ENCODE data around the gene BCAS1. TPM values are rescaled to one million over a fixed set of nuclear protein-coding genes. Genes with fewer than 3 reads are reported as not detected.

The BCAS1 gene
- total RNA-seq, 1 donor from 2014 or later = 0.32 TPM

- peaks cover 2% of the 10 kb centered on the region for H3K4me1 Mint-ChIP-seq (ENCODE audit: low read depth, unreplicated experiment)
- H3K27me3 Mint-ChIP-seq (ENCODE audit: unreplicated experiment) = peaks cover 4% of the 10 kb centered on the region
- DNase-seq = no peak
- H3K27ac Mint-ChIP-seq (ENCODE audit: unreplicated experiment) = no peak overlapping the region
- no peak overlapping the region for H3K4me3 Mint-ChIP-seq (ENCODE audit: unreplicated experiment)
- TF ChIP-seq, protein P1, sequence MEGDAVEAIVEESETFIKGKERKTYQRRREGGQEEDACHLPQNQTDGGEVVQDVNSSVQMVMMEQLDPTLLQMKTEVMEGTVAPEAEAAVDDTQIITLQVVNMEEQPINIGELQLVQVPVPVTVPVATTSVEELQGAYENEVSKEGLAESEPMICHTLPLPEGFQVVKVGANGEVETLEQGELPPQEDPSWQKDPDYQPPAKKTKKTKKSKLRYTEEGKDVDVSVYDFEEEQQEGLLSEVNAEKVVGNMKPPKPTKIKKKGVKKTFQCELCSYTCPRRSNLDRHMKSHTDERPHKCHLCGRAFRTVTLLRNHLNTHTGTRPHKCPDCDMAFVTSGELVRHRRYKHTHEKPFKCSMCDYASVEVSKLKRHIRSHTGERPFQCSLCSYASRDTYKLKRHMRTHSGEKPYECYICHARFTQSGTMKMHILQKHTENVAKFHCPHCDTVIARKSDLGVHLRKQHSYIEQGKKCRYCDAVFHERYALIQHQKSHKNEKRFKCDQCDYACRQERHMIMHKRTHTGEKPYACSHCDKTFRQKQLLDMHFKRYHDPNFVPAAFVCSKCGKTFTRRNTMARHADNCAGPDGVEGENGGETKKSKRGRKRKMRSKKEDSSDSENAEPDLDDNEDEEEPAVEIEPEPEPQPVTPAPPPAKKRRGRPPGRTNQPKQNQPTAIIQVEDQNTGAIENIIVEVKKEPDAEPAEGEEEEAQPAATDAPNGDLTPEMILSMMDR (IDR thresholded peaks at IDR 0.05; ENCODE audit: partially characterized antibody, unreplicated experiment) = no peak
- H3K36me3 Mint-ChIP-seq (ENCODE audit: unreplicated experiment) = peaks cover 34% of the 10 kb centered on the region
- H3K9me3 Mint-ChIP-seq (ENCODE audit: unreplicated experiment) = peaks cover 6% of the 10 kb centered on the region
Observed at GRCh38 chr20:53996584-53997486, 73.6 kb downstream of the BCAS1 start.

GRCh38 chr20:53995949-53996348 is 74.4 kb downstream of the BCAS1 start:
- H3K36me3 Mint-ChIP-seq (ENCODE audit: unreplicated experiment) = peaks cover 25% of the 10 kb centered on the region
- H3K27me3 Mint-ChIP-seq (ENCODE audit: unreplicated experiment) = peaks cover 4% of the 10 kb centered on the region
- TF ChIP-seq, protein P1 (IDR thresholded peaks at IDR 0.05; ENCODE audit: partially characterized antibody, unreplicated experiment) = no peak
- H3K4me3 Mint-ChIP-seq (ENCODE audit: unreplicated experiment) = no peak overlapping the region
- DNase-seq = no peak
- H3K27ac Mint-ChIP-seq (ENCODE audit: unreplicated experiment) = no peak overlapping the region
- H3K4me1 Mint-ChIP-seq (ENCODE audit: low read depth, unreplicated experiment) = peaks cover 2% of the 10 kb centered on the region
- H3K9me3 Mint-ChIP-seq (ENCODE audit: unreplicated experiment) = peaks cover 6% of the 10 kb centered on the region

- H3K27me3 Mint-ChIP-seq (ENCODE audit: unreplicated experiment) = peaks cover 4% of the 10 kb centered on the region
- TF ChIP-seq, protein P1 (IDR thresholded peaks at IDR 0.05; ENCODE audit: partially characterized antibody, unreplicated experiment) = no peak
- H3K4me3 Mint-ChIP-seq (ENCODE audit: unreplicated experiment) = no peak overlapping the region
- peaks cover 14% of the 10 kb centered on the region for H3K36me3 Mint-ChIP-seq (ENCODE audit: unreplicated experiment)
- H3K27ac Mint-ChIP-seq (ENCODE audit: unreplicated experiment) = no peak overlapping the region
- DNase-seq = no peak
- H3K9me3 Mint-ChIP-seq (ENCODE audit: unreplicated experiment) = no peaks in the 10 kb centered on the region
- H3K4me1 Mint-ChIP-seq (ENCODE audit: low read depth, unreplicated experiment) = peaks cover 2% of the 10 kb centered on the region
Observed at GRCh38 chr20:53994088-53994487, 76.3 kb downstream of the BCAS1 start.

DNA sequence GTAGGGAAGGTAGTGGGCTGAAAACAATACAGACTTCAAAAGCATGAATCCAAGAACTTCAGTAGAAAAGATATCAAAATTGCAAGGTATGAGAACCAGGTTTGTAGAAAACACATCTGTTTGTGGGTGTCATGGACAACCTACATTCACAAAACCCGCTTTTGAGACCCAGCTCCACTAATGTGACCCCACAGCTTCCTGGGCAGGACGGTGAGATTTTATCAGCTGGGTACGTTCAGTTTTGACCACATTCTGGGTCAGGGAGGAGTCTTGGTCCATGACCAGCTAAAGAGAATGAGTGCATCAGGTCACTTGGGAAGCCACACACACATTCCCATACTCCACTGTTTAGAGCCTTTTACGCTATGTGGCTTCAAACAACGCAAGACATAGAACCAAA is 77.1 kb downstream of the BCAS1 start:
- H3K27me3 Mint-ChIP-seq (ENCODE audit: unreplicated experiment) = peaks cover 4% of the 10 kb centered on the region
- H3K27ac Mint-ChIP-seq (ENCODE audit: unreplicated experiment) = no peak overlapping the region
- peaks cover 14% of the 10 kb centered on the region for H3K36me3 Mint-ChIP-seq (ENCODE audit: unreplicated experiment)
- no peak for DNase-seq
- TF ChIP-seq, protein P1 (IDR thresholded peaks at IDR 0.05; ENCODE audit: partially characterized antibody, unreplicated experiment) = no peak
- peaks cover 2% of the 10 kb centered on the region for H3K4me1 Mint-ChIP-seq (ENCODE audit: low read depth, unreplicated experiment)
- H3K9me3 Mint-ChIP-seq (ENCODE audit: unreplicated experiment) = no peaks in the 10 kb centered on the region
- H3K4me3 Mint-ChIP-seq (ENCODE audit: unreplicated experiment) = no peak overlapping the region

DNA sequence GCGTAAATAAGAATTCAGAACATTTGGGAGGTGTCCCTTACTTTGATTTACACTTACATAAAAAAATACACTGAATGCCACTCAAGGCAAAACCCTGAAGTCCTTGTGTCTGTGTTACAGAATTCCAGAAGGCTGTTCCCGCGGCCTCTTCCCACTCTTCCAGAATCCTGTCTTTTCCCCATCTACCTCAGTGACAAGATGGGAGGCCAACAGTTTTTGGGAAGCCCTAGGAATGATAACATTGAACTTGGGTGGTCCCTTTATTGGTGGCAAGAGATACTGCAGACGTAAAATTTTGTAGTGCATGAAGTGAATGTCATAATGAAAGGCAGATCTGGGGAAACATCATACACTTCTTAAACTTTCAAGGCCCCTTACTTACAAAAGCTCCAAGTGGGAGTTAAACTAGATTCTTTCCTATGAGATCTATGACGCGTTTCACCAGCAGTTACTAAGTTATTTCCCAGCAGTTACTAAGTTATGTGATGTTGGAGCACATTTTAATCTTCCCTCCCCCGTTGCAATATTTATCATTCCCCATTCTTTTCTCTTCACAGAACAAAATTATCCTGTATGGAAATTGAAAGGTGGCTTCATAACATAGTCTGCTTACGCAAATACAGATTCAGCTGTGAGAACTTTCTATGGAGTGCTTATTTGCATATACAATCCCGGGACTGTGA is 79.5 kb downstream of the BCAS1 start:
- Mint-ChIP-seq H3K36me3 (ENCODE audit: unreplicated experiment) (no peaks in the 10 kb centered on the region), H3K9me3 (ENCODE audit: unreplicated experiment) (no peaks in the 10 kb centered on the region), H3K27me3 (ENCODE audit: unreplicated experiment) (no peaks in the 10 kb centered on the region), H3K4me1 (ENCODE audit: low read depth, unreplicated experiment) (peaks cover under 1% of the 10 kb centered on the region), H3K4me3 (ENCODE audit: unreplicated experiment) (no peak overlapping the region), H3K27ac (ENCODE audit: unreplicated experiment) (no peak overlapping the region)
- TF ChIP-seq, protein P1 (IDR thresholded peaks at IDR 0.05; ENCODE audit: partially characterized antibody, unreplicated experiment) = no peak
- no peak for DNase-seq

Data from glutamatergic neuron (in vitro differentiated cells).